HG02588 (cell line): ENCODE measurements around the gene FAM222A.
"Not testable (repeated sequence)": the region's sequence is repeated elsewhere in the genome, so short reads cannot be mapped to it uniquely, and the experiment has no call there.

Experiments used
- ATAC-seq: cut with Tn5 transposase; IDR thresholded peaks from one replicate; pipeline ENCODE4 v1.9.1; 2021; ENCODE audit warnings: mild to moderate bottlenecking, moderate library complexity; ENCODE audit not compliant: unreplicated experiment

Gene FAM222A

GRCh38 chr12:109693653-109694600, 19.7 kb upstream of the FAM222A start:
- no peak for ATAC-seq

GRCh38 chr12:109694629-109695028, 19.0 kb upstream of the FAM222A start:
- ATAC-seq, result not testable (repeated sequence)

GRCh38 chr12:109695416-109695815, 18.2 kb upstream of the FAM222A start:
- ATAC-seq, result no peak

GRCh38 chr12:109695961-109696461, 17.6 kb upstream of the FAM222A start:
- no peak for ATAC-seq

- ATAC-seq, result no peak
These were observed 16.9 kb upstream of the FAM222A start for GRCh38 chr12:109696485-109697269.

- ATAC-seq, result no peak
These were observed 16.4 kb upstream of the FAM222A start for GRCh38 chr12:109697270-109697553.

- no peak for ATAC-seq
These were observed 15.7 kb upstream of the FAM222A start for GRCh38 chr12:109697877-109698468.

GRCh38 chr12:109698820-109699219, 14.8 kb upstream of the FAM222A start:
- ATAC-seq, result no peak

GRCh38 chr12:109701064-109701463, 12.6 kb upstream of the FAM222A start:
- ATAC-seq, result no peak

GRCh38 chr12:109702111-109702841, 11.3 kb upstream of the FAM222A start:
- ATAC-seq, result no peak

- no peak for ATAC-seq
These were observed 9.9 kb upstream of the FAM222A start for GRCh38 chr12:109703684-109704083.

- ATAC-seq, result no peak
These were observed 9.1 kb upstream of the FAM222A start for GRCh38 chr12:109704371-109705098.

GRCh38 chr12:109705291-109705690, 8.3 kb upstream of the FAM222A start:
- no peak for ATAC-seq

GRCh38 chr12:109706398-109706746, 7.3 kb upstream of the FAM222A start:
- no peak for ATAC-seq

GRCh38 chr12:109706747-109707469, 6.7 kb upstream of the FAM222A start:
- ATAC-seq, result no peak

- no peak for ATAC-seq
These were observed 6.2 kb upstream of the FAM222A start for GRCh38 chr12:109707470-109707821.

- ATAC-seq, result no peak
These were observed 4.7 kb upstream of the FAM222A start for GRCh38 chr12:109708939-109709338.

GRCh38 chr12:109709401-109709991, 4.1 kb upstream of the FAM222A start:
- no peak for ATAC-seq

- ATAC-seq, result no peak
These were observed 3.3 kb upstream of the FAM222A start for GRCh38 chr12:109710205-109710746.
